Measurements from ENCODE around the gene TXNL4B.

The TXNL4B gene

DNA sequence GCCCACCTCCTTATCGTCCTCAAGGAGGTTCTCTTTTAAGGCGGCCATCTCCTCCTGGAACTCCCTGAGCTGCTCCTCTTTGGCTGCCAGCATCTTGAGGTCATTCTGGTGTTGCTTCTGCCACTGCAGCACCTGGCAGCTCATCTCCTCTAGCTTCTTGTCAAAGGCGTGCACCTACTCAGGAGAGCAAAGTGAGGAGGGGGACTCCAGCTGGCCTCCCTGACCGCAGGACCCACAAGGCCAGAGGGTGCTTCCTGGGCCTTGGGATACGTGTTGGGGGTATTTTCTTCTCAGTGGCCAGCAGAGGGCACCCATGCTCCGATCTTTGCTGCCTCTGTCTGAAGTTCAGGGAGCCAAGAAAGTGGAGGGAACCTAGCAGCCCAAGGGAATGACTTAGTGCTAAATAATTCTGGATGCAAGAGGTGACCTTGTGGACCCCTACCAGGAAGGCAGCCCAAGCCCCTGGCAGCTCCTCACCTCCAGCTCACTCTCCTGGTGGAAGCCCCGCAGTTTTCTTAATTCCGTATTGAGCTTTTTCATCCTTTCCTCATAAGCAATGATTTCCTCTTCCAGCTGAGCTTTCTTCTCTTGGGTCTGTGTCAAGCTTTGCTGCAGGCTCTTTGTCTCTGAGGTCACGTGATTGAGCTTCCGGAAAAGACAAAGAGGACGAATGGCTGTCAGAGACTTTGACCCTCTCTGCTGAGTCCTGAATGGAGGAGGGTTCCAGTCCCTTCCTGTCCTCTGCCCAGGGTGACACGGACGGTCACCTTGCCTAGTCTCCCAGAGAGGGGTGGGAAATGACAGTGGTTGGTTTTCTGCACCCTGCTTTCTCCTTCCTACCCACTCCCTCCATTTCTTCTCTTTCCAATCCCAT, 31.6 kb upstream of the TXNL4B start:
- H3K4me3 ChIP-seq (replicated peaks in 1 of 2; ENCODE audit: low read depth in 2 of 2, low read length in 2 of 2) = no peak overlapping the region
- DNase-seq (ENCODE audit: low read depth in 2 of 2) = peak; percentile 87 to 88
- TF ChIP-seq, protein P1, sequence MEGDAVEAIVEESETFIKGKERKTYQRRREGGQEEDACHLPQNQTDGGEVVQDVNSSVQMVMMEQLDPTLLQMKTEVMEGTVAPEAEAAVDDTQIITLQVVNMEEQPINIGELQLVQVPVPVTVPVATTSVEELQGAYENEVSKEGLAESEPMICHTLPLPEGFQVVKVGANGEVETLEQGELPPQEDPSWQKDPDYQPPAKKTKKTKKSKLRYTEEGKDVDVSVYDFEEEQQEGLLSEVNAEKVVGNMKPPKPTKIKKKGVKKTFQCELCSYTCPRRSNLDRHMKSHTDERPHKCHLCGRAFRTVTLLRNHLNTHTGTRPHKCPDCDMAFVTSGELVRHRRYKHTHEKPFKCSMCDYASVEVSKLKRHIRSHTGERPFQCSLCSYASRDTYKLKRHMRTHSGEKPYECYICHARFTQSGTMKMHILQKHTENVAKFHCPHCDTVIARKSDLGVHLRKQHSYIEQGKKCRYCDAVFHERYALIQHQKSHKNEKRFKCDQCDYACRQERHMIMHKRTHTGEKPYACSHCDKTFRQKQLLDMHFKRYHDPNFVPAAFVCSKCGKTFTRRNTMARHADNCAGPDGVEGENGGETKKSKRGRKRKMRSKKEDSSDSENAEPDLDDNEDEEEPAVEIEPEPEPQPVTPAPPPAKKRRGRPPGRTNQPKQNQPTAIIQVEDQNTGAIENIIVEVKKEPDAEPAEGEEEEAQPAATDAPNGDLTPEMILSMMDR (IDR thresholded peaks at IDR 0.05; ENCODE audit: low read depth, low read length) = peak; percentile 66

DNA sequence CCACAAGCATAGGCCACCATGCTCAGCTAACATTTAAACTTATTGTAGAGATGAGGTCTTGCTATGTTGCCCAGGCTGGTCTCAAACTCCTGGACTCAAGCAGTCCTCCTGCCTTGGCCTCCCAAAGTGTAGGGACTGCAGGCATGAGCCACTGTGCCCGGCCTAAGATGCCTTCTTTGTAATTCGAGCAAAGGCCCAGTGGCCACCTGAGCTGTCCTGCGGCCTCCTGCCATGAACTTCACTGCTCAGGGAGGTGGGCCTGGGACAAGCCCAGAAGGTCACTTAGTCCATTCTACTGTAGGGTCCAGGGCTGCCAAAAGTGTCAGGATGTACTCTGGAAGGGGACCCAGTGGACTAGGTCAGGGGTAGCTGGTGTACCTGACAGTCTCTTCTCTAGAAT, 30.7 kb upstream of the TXNL4B start:
- TF ChIP-seq, protein P1 (IDR thresholded peaks at IDR 0.05; ENCODE audit: low read depth, low read length) = no peak
- DNase-seq (ENCODE audit: low read depth in 2 of 2) = no peak
- H3K4me3 ChIP-seq (replicated peaks in 1 of 2; ENCODE audit: low read depth in 2 of 2, low read length in 2 of 2) = no peak overlapping the region

DNA sequence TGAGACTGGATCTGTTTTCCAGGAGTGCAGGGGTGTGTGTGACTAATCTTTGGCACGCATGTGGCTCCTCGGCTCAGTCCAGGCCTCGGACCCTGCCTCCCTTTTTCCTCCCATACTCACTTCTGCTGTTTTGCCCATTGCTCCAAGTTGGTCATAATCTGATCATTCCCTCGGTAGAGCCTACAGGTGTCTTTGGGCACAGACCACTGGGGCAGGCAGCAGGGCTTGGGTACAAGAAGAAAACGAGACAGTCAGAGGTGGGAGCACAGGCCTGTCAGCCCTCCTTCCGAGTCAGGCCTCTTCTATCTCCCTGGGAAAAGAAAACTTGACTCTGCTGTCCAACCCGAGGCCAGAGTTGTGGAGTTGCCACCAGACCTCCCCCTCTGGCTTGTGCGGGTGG, 30.0 kb upstream of the TXNL4B start:
- TF ChIP-seq, protein P1 (IDR thresholded peaks at IDR 0.05; ENCODE audit: low read depth, low read length) = no peak
- DNase-seq (ENCODE audit: low read depth in 2 of 2) = no peak
- H3K4me3 ChIP-seq (replicated peaks in 1 of 2; ENCODE audit: low read depth in 2 of 2, low read length in 2 of 2) = no peak overlapping the region

DNA sequence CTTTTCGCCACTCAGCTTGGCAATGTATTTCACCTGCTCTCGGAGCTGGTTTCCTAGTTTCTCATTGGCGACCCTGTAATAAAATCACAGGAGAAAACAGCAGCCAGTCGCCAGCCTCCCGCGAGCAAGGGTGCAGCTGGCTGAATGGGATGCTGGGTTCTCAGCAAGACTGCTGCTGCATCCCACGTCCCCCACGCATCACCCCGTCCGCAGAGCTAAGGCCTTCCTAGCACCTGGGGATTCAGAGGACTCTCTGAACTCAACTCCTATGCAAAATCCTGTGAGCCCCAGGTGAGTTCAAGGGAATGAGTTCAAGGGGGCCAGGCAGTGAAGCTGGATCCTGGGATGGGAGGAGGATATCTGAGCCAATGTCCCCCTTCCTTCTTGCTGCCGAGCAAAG, 29.5 kb upstream of the TXNL4B start:
- no peak for DNase-seq (ENCODE audit: low read depth in 2 of 2)
- H3K4me3 ChIP-seq (replicated peaks in 1 of 2; ENCODE audit: low read depth in 2 of 2, low read length in 2 of 2) = no peak overlapping the region
- TF ChIP-seq, protein P1 (IDR thresholded peaks at IDR 0.05; ENCODE audit: low read depth, low read length) = no peak

DNA sequence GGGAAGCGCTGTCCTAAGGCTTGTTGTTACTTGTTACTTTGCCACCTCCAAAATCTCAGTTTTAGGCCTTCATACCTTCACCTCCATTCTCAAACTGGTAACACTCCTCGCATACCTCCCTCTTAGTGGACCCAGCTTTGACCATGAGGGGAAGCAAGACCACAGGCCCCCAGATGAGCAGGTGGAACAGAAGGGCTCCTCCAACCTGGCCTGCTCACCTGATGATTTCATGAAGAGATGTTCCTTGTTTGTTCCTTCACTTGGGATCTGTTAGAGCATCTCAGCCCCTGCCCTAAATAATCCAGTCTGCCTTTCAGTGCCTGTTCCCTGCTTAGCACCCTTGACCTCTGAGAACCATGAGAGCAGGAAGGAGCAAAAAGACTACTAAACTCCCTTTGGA, 28.9 kb upstream of the TXNL4B start:
- no peak for DNase-seq (ENCODE audit: low read depth in 2 of 2)
- H3K4me3 ChIP-seq (replicated peaks in 1 of 2; ENCODE audit: low read depth in 2 of 2, low read length in 2 of 2) = no peak overlapping the region
- TF ChIP-seq, protein P1 (IDR thresholded peaks at IDR 0.05; ENCODE audit: low read depth, low read length) = no peak

DNA sequence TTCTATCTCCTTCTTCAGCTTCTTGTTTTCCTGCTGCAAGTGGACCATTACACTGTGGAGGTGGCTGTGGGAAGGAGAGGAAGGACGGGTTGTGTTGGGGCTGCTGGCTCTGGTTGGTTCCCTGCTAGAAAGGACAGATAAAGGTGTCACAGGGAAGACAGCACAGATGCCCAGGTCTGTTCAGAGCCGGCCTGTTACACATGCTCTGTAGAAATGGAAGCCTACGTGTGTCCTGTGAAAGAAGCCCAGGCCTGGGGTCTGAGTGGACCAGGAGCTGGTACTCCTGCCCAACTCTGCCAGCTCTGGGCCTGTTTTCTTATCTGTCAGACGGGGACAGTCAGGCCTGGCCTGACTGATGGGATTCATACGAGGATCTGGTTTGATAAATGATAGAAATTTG, 26.6 kb upstream of the TXNL4B start:
- TF ChIP-seq, protein P1 (IDR thresholded peaks at IDR 0.05; ENCODE audit: low read depth, low read length) = no peak
- no peak overlapping the region for H3K4me3 ChIP-seq (replicated peaks in 1 of 2; ENCODE audit: low read depth in 2 of 2, low read length in 2 of 2)
- no peak for DNase-seq (ENCODE audit: low read depth in 2 of 2)

DNA sequence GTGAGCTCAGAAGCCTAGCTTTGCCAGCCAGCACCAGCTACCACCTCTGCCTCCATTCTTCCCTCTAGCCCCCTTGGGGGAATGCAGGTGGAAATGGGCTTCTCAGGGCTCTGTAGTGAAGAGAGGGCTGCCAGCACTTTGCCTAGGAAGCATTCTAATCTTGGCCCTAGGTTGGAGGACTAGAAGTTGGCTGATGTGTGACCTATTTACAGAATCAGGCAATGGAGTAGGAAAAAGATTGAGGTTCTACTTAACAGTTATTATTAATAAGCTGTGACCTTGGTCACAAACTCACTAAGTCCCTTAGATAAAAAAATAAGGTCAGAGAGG, 20.2 kb upstream of the TXNL4B start:
- TF ChIP-seq, protein P1 (IDR thresholded peaks at IDR 0.05; ENCODE audit: low read depth, low read length) = no peak

More for the DNA sequence above, 20.2 kb upstream of the TXNL4B start:
- H3K4me3 ChIP-seq (replicated peaks in 1 of 2; ENCODE audit: low read depth in 2 of 2, low read length in 2 of 2) = no peak overlapping the region
- no peak for DNase-seq (ENCODE audit: low read depth in 2 of 2)
